Heart right ventricle (tissue), 16 donors: Measurements from ENCODE around the gene LXN. TPM values are rescaled to one million over a fixed set of nuclear protein-coding genes. Genes with fewer than 3 reads are reported as not detected.
"Not testable (repeated sequence)": the region's sequence is repeated elsewhere in the genome, so short reads cannot be mapped to it uniquely, and the experiment has no call there.

Experiments
- ATAC-seq, 8 donors: fragments of 200-7000 bp; cut with Tn5 transposase; one replicate each; pipeline ENCODE4 v1.9.1; 2020; ENCODE audit warnings: mild to moderate bottlenecking in 8 of 8, moderate library complexity in 8 of 8, moderate number of reproducible peaks in 1 of 8
- DNase-seq, 2 donors: peaks; one replicate each; pipeline ENCODE4 v3.0.0-alpha.2; 2020
- H3K27ac ChIP-seq, 10 donors: fragments of 200-600 bp; sonication (generic) in 2 of 10; one replicate each; pipeline versions ENCODE4 v1.5.0 to v1.8.0; 2020 to 2022; ENCODE audit warnings: mild to moderate bottlenecking in 3 of 10
- H3K27me3 ChIP-seq, 7 donors: fragments of 200-600 bp; one replicate each; pipeline ENCODE4 v1.8.0; 2021 to 2022; ENCODE audit warnings: mild to moderate bottlenecking in 2 of 7
- H3K36me3 ChIP-seq, 9 donors: fragments of 200-600 bp; sonication (generic) in 1 of 9; one replicate each; pipeline versions ENCODE4 v1.5.0 to v1.8.0; 2020 to 2022; ENCODE audit warnings: mild to moderate bottlenecking in 2 of 9
- H3K4me1 ChIP-seq, 9 donors: fragments of 200-600 bp; sonication (generic) in 1 of 9; one replicate each; pipeline versions ENCODE4 v1.5.0 to v1.8.0; 2020 to 2022; ENCODE audit warnings: mild to moderate bottlenecking in 4 of 9
- H3K4me3 ChIP-seq, 10 donors: fragments of 200-600 bp; sonication (generic) in 2 of 10; one replicate each; pipeline versions ENCODE4 v1.5.0 to v1.8.0; 2020 to 2022; ENCODE audit warnings: mild to moderate bottlenecking in 7 of 10, moderate library complexity in 2 of 10
- H3K9me3 ChIP-seq, 11 donors: fragments of 200-600 bp in 10 of 11; sonication (generic) in 2 of 11; one replicate each; pipeline versions ENCODE4 v1.5.0 to v1.8.0; 2013 to 2022; ENCODE audit warnings: mild to moderate bottlenecking in 2 of 11, control low read depth in 1 of 11, moderate library complexity in 1 of 11
- CTCF ChIP-seq, 9 donors: fragments of 200-600 bp; sonication (generic) in 2 of 9; IDR thresholded peaks; one replicate each; pipeline versions ENCODE4 v1.5.0 to v1.8.0; 2021 to 2022; ENCODE audit warnings: antibody characterized with exemption in 9 of 9, mild to moderate bottlenecking in 5 of 9, moderate library complexity in 1 of 9
- WGBS, 2 donors: extraction: QIAGEN DNeasy Blood & Tissue Kit; methylation state at CpG; one replicate each; pipeline ENCODE4 v1.1.7; 2013; ENCODE audit warnings: inconsistent platforms in 1 of 2; 5-methylcytosine and 5-hydroxymethylcytosine counted together
- intact Hi-C, 10 donors: fragments of 100-400 bp; cut with DNase I; formaldehyde crosslinking; loops; one replicate each; pipeline versions ENCODE4 v1.11.1 to v1.14.2; 2022
- polyA plus RNA-seq, 2 donors: library from polyadenylated mRNA; stranded (reverse); fragments of 200-250 nt; gene quantifications; one replicate each; pipeline ENCODE4 v1.2.3, GENCODE V29; 2013
- total RNA-seq, 10 donors: library from RNA; stranded (reverse); fragmentation: NEBNext Ultra II Directional in 3 of 10; extraction: Animal tissue kit (Norgen Biotek cat#: 25700) in 3 of 10; gene quantifications; one replicate each; pipeline versions ENCODE4 v1.2.1 to v1.2.4, GENCODE V29; 2021 to 2023
- donor health status: Arrhythmogenic right ventricular cardiomyopathy.
- donor health status: ischemic (EF 13 %, LVEDD 7.1; RV severe dilation, severe dysfunction).
- donor health status: healthy with polysubstance abuse.
- donor health status: DM: no; HTN: yes; CAD: no.
- donor health status: DM: no; HTN: no; CAD: no.
- donor health status: ischemic (EF 25% LVEDD 6.9; RV normal size, moderate dysfunction).
- donor health status: ischemic (EF 25% LVEDD 5.7; RV mildly dilated, moderate dysfunction).
- donor health status: healthy.
- donor health status: DM: yes; HTN: yes; CAD: no.
- donor health status: Ischemic cardiomyopathy.
- donor health status: ischemic (EF 35%, LVEDD 5.7; RV mildly dilated, moderate dysfunction).
- donor health status: nonischemic (EF 11% LVEDD 7.7; RV severe dilation, severe dysfunction).
- donor health status: DM: yes; HTN: yes; CAD: no.
- donor health status: PGD.
- donor health status: ischemic (EF 29% LVEDD 5.4; RV normal size, mild dysfunction).
- donor health status: nonischemic (EF 23%, LVEDD 6.1; RV moderate dilation, normal function).

Gene LXN
- total and polyA plus RNA-seq, 12 donors: 2.5 to 10.0 (median 3.4) TPM

- WGBS, 2 donors: 89 to 92% methylated on average over 4 of the region's 4 CpGs
These were observed 29.1 kb upstream of the LXN start for GRCh38 chr3:158701420-158702065.

GRCh38 chr3:158700559-158700958, 28.1 kb upstream of the LXN start:
- TF ChIP-seq CTCF (IDR thresholded peaks at IDR 0.05): no peak
- peak in 3 of 8 donors; percentile 19 to 38 (median 35) for ATAC-seq
- intact Hi-C loops: no loop called here
- H3K27ac ChIP-seq: peak overlapping the region in 1 of 10 donors; percentile 23
- DNase-seq: no peak
- H3K4me1 ChIP-seq: peaks cover 0 to 42% (median 13%) of the 10 kb centered on the region in 9 donors
- no peak overlapping the region for H3K4me3 ChIP-seq
- no peaks in the 10 kb centered on the region for H3K9me3 ChIP-seq
- no peaks in the 10 kb centered on the region for H3K27me3 ChIP-seq
- peaks cover 0 to 37% (median 8%) of the 10 kb centered on the region in 9 donors for H3K36me3 ChIP-seq

More at GRCh38 chr3:158701420-158702065, 29.1 kb upstream of the LXN start:
- Histone ChIP-seq H3K27me3 (no peaks in the 10 kb centered on the region), H3K9me3 (no peaks in the 10 kb centered on the region), H3K36me3 (peaks cover 0 to 33% (median 8%) of the 10 kb centered on the region in 9 donors), H3K4me1 (peaks cover 0 to 42% (median 13%) of the 10 kb centered on the region in 9 donors), H3K27ac (peak overlapping the region in 1 of 10 donors; percentile 23), H3K4me3 (no peak overlapping the region)
- ATAC-seq (no peak), DNase-seq (no peak)
- intact Hi-C loops: no loop called here
- TF ChIP-seq CTCF (IDR thresholded peaks at IDR 0.05): no peak

GRCh38 chr3:158696618-158697017, 24.2 kb upstream of the LXN start:
- peaks cover 0 to 64% (median 15%) of the 10 kb centered on the region in 9 donors for H3K36me3 ChIP-seq

GRCh38 chr3:158693866-158694456, 21.5 kb upstream of the LXN start:
- H3K27me3 ChIP-seq, H3K9me3 ChIP-seq, ATAC-seq, DNase-seq, H3K4me3 ChIP-seq, intact Hi-C loops, H3K4me1 ChIP-seq, H3K27ac ChIP-seq: not testable (repeated sequence)
- H3K36me3 ChIP-seq: peaks cover 0 to 87% (median 22%) of the 10 kb centered on the region in 9 donors
- WGBS, 2 donors: 79 to 99% methylated on average over 3 of the region's 3 CpGs

More at GRCh38 chr3:158696618-158697017, 24.2 kb upstream of the LXN start:
- Histone ChIP-seq H3K4me3 (no peak overlapping the region), H3K9me3 (peaks cover 0 to 4% (median 0%) of the 10 kb centered on the region in 11 donors), H3K27ac (no peak overlapping the region), H3K27me3 (no peaks in the 10 kb centered on the region), H3K4me1 (peaks cover 0 to 18% (median 10%) of the 10 kb centered on the region in 9 donors)
- intact Hi-C loops: no loop called here
- ATAC-seq (no peak), DNase-seq (no peak)
- no peak for TF ChIP-seq CTCF (IDR thresholded peaks at IDR 0.05)
- 51 to 54% methylated on average over 2 of the region's 2 CpGs for WGBS, 2 donors

GRCh38 chr3:158685159-158685558, 12.7 kb upstream of the LXN start:
- H3K27ac ChIP-seq: no peak overlapping the region
- H3K36me3 ChIP-seq: peaks cover 0 to 90% (median 7%) of the 10 kb centered on the region in 9 donors
- no peak overlapping the region for H3K4me3 ChIP-seq
- no peak for TF ChIP-seq CTCF (IDR thresholded peaks at IDR 0.05)
- no peaks in the 10 kb centered on the region for H3K4me1 ChIP-seq
- DNase-seq (no peak), ATAC-seq (no peak)
- no peaks in the 10 kb centered on the region for H3K9me3 ChIP-seq
- intact Hi-C loops: no loop called here
- H3K27me3 ChIP-seq: no peaks in the 10 kb centered on the region
- WGBS, 2 donors: 87 to 89% methylated on average over 2 of the region's 2 CpGs
